Kidney (tissue), 14 donors: ENCODE measurements around the gene VEZT. TPM values are rescaled to one million over a fixed set of nuclear protein-coding genes. Genes with fewer than 3 reads are reported as not detected.

Experiments
- DNase-seq, 5 donors: peaks; one replicate each; pipeline ENCODE4 v3.0.0-alpha.2; 2013 to 2020
- FAIRE-seq: peaks from 2 replicates; lab custom pipeline; 2012; peaks lifted over from hg19 to GRCh38; lab: Jason Lieb, UNC
- H3K27ac ChIP-seq, 2 donors: one replicate each; pipeline ENCODE4 v1.7.0; 2013; ENCODE audit warnings: low read depth in 2 of 2, low read length in 2 of 2, inconsistent platforms in 1 of 2
- H3K27me3 ChIP-seq: one replicate; pipeline ENCODE4 v1.7.1; 2013; ENCODE audit warnings: low read length, inconsistent platforms; ENCODE audit not compliant: control insufficient read depth, insufficient read depth
- H3K36me3 ChIP-seq, 3 donors: one replicate each; pipeline versions ENCODE4 v1.7.0 to v1.7.1; 2013; ENCODE audit warnings: low read length in 3 of 3, control low read depth in 1 of 3, inconsistent platforms in 1 of 3; ENCODE audit not compliant: insufficient read depth in 3 of 3, control insufficient read depth in 2 of 3
- H3K4me1 ChIP-seq, 3 donors: one replicate each; pipeline versions ENCODE4 v1.7.0 to v1.7.1; 2013; ENCODE audit warnings: low read length in 3 of 3, inconsistent platforms in 1 of 3, low read depth in 1 of 3; ENCODE audit not compliant: control insufficient read depth in 2 of 3, insufficient read depth in 2 of 3
- H3K4me3 ChIP-seq, 3 donors: one replicate each; pipeline versions ENCODE4 v1.7.0 to v1.8.1; 2013; ENCODE audit warnings: low read length in 3 of 3, control low read depth in 1 of 3, inconsistent platforms in 1 of 3
- H3K9ac ChIP-seq, 3 donors: one replicate each; pipeline versions ENCODE4 v1.7.0 to v1.7.1; 2013; ENCODE audit warnings: low read length in 3 of 3, control low read depth in 1 of 3, inconsistent platforms in 1 of 3
- H3K9me3 ChIP-seq, 3 donors: one replicate each; pipeline versions ENCODE4 v1.7.0 to v1.7.1; 2013; ENCODE audit warnings: low read length in 3 of 3, control low read depth in 1 of 3, inconsistent platforms in 1 of 3; ENCODE audit not compliant: control insufficient read depth in 2 of 3, insufficient read depth in 1 of 3
- intact Hi-C: fragments of 100-400 bp; cut with DNase I; formaldehyde crosslinking; loops from one replicate; pipeline ENCODE4 v1.11.1; 2022
- polyA plus RNA-seq: library from polyadenylated mRNA; stranded (reverse); fragments of 350-450 nt; fragmentation: Illumina TruSeq; extraction: RNeasy Lipid Tissue Mini Kit (QIAGEN cat#74804); gene quantifications from one replicate; pipeline ENCODE4 v1.2.3, GENCODE V29; 2014; ENCODE audit warnings: low read depth, low replicate concordance; ENCODE audit not compliant: insufficient read depth
- total RNA-seq: library from RNA; stranded (reverse); fragmentation: NEBNext Ultra II Directional; extraction: Animal tissue kit (Norgen Biotek cat#: 25700); gene quantifications from one replicate; pipeline ENCODE4 v1.2.1, GENCODE V29; 2021
- TF ChIP-seq, protein P1 (sequence below): IDR thresholded peaks from 3 replicates; pipeline ENCODE4 v1.5.1; 2012; ENCODE audit warnings: mild to moderate bottlenecking, moderate library complexity, borderline replicate concordance; ENCODE audit not compliant: insufficient read depth; ENCODE audit errors: extremely low read depth
- donor health status: control.
- donor health status: control.
- donor health status: control.
- donor health status: control.
- donor health status: control.
- donor health status: DM: yes; HTN: yes; CAD: no.
- donor health status: Normal renal cell carcinoma (clear cell type).

VEZT gene
- total and polyA plus RNA-seq, 2 donors from 2014 or later = 24.8 to 69.0 TPM

- H3K9me3 ChIP-seq = no peaks in the 10 kb centered on the region
- intact Hi-C loops = no loop called here
- no peak overlapping the region for H3K27ac ChIP-seq
- H3K27me3 ChIP-seq = no peaks in the 10 kb centered on the region
- DNase-seq (no peak), FAIRE-seq (no peak)
- no peak overlapping the region for H3K9ac ChIP-seq
- no peaks in the 10 kb centered on the region for H3K4me1 ChIP-seq
- no peak overlapping the region for H3K4me3 ChIP-seq
- TF ChIP-seq, protein P1, sequence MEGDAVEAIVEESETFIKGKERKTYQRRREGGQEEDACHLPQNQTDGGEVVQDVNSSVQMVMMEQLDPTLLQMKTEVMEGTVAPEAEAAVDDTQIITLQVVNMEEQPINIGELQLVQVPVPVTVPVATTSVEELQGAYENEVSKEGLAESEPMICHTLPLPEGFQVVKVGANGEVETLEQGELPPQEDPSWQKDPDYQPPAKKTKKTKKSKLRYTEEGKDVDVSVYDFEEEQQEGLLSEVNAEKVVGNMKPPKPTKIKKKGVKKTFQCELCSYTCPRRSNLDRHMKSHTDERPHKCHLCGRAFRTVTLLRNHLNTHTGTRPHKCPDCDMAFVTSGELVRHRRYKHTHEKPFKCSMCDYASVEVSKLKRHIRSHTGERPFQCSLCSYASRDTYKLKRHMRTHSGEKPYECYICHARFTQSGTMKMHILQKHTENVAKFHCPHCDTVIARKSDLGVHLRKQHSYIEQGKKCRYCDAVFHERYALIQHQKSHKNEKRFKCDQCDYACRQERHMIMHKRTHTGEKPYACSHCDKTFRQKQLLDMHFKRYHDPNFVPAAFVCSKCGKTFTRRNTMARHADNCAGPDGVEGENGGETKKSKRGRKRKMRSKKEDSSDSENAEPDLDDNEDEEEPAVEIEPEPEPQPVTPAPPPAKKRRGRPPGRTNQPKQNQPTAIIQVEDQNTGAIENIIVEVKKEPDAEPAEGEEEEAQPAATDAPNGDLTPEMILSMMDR = no peak
- H3K36me3 ChIP-seq = peaks cover 2 to 20% (median 15%) of the 10 kb centered on the region in 3 donors
These were observed 62.2 kb downstream of the VEZT start for GRCh38 chr12:95279856-95280255.

GRCh38 chr12:95282266-95282665 is 64.7 kb downstream of the VEZT start:
- TF ChIP-seq, protein P1 = no peak
- Histone ChIP-seq H3K4me3 (no peak overlapping the region), H3K27me3 (no peaks in the 10 kb centered on the region), H3K36me3 (peaks cover 2 to 20% (median 14%) of the 10 kb centered on the region in 3 donors), H3K27ac (no peak overlapping the region), H3K4me1 (no peaks in the 10 kb centered on the region), H3K9ac (no peak overlapping the region), H3K9me3 (no peaks in the 10 kb centered on the region)
- DNase-seq = no peak
- FAIRE-seq = no peak
- intact Hi-C loops = no loop called here

DNA sequence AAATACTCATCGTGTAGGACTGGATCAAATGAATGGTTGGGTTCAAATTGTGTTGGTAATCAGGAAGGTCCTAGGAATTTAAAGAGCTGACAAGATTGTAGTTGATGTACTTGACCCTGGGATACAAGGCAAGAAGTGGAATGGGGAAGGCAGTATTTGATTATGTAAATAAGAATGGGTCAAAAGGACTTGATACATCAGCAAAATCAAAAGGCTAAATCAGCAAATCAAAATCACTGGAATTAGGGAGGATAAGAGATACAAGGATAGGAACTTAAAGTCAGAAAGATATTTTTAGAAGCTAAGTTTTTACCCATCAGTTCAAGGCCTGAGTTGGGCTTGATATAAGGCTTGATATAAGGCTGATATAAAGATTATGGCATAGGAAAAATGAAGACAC is 65.8 kb downstream of the VEZT start:
- H3K9ac ChIP-seq = no peak overlapping the region
- intact Hi-C loops = no loop called here
- no peak overlapping the region for H3K4me3 ChIP-seq
- no peak for DNase-seq
- TF ChIP-seq, protein P1 = no peak
- FAIRE-seq = no peak
- H3K27me3 ChIP-seq = no peaks in the 10 kb centered on the region
- H3K9me3 ChIP-seq = no peaks in the 10 kb centered on the region
- no peak overlapping the region for H3K27ac ChIP-seq
- H3K36me3 ChIP-seq = peaks cover 2 to 20% (median 14%) of the 10 kb centered on the region in 3 donors
- no peaks in the 10 kb centered on the region for H3K4me1 ChIP-seq

- no peak overlapping the region for H3K4me3 ChIP-seq
- H3K9me3 ChIP-seq = no peaks in the 10 kb centered on the region
- no peak overlapping the region for H3K9ac ChIP-seq
- intact Hi-C loops = no loop called here
- H3K27ac ChIP-seq = no peak overlapping the region
- no peaks in the 10 kb centered on the region for H3K4me1 ChIP-seq
- peak in 3 of 5 donors; percentile 14 to 36 (median 21) for DNase-seq
- FAIRE-seq = no peak
- TF ChIP-seq, protein P1 = no peak
- no peaks in the 10 kb centered on the region for H3K27me3 ChIP-seq
- H3K36me3 ChIP-seq = peaks cover 2 to 17% (median 14%) of the 10 kb centered on the region in 3 donors
These were observed 69.1 kb downstream of the VEZT start for GRCh38 chr12:95286713-95287112.
